Liver (tissue), 3 donors: ENCODE results near the gene ARHGEF26.

Experiments
- GABPA ChIP-seq, 2 donors: IDR thresholded peaks in 1 of 2; conservative IDR thresholded peaks in 1 of 2; 2 replicates each; pipeline ENCODE4 v1.6.1; 2016; ENCODE audit warnings: antibody characterized with exemption in 2 of 2, mild to moderate bottlenecking in 1 of 2, moderate library complexity in 1 of 2
- TF ChIP-seq, protein P1 (sequence below): fragments of 150-350 bp; IDR thresholded peaks from 2 replicates; pipeline ENCODE4 v1.5.1; 2017; ENCODE audit warnings: improper control_type of control experiment, low read depth, low read length; ENCODE audit not compliant: missing input control
- donor health status: healthy.
- donor health status: healthy.

DNA sequence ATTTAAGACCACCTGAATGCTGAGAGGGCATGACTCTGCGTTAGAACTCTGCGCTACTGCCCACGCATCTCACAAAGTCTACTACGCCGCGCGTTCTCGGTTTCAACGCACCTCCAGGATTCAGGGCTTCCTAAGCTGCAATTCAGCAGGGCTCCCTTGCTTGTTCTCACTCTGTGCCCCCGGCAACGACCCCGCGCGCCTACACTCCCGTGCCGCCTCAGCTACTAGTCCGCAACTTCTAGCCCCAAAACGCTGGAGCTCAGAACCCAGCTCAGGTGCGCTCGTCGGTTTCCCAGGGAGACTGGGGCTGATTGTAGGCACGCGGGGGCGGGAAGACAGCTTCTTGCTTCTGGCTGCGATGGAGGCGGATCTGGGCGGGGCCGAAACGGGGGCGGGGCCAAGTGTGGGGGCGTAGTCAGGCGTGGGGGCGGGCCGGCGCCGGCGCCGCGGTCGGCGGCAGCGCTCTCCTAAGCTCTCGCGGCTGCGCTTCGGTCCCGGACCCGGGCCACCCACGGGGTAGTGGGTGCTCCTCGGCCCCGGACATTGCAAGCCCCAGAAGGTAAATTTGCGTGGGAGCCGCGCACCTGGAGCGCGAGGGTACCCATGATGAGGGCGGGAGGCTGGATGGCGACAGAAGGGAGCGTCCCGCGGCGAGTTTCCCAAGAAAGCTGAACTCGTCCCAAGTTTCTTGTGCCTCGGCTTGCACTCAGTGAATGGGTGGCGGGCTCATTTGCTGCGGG, at the start of gene ARHGEF26:
- no peak for TF ChIP-seq GABPA (IDR thresholded peaks at IDR 0.05 in 1 of 2, conservative IDR thresholded peaks at IDR 0.05 in 1 of 2)
- TF ChIP-seq, protein P1, sequence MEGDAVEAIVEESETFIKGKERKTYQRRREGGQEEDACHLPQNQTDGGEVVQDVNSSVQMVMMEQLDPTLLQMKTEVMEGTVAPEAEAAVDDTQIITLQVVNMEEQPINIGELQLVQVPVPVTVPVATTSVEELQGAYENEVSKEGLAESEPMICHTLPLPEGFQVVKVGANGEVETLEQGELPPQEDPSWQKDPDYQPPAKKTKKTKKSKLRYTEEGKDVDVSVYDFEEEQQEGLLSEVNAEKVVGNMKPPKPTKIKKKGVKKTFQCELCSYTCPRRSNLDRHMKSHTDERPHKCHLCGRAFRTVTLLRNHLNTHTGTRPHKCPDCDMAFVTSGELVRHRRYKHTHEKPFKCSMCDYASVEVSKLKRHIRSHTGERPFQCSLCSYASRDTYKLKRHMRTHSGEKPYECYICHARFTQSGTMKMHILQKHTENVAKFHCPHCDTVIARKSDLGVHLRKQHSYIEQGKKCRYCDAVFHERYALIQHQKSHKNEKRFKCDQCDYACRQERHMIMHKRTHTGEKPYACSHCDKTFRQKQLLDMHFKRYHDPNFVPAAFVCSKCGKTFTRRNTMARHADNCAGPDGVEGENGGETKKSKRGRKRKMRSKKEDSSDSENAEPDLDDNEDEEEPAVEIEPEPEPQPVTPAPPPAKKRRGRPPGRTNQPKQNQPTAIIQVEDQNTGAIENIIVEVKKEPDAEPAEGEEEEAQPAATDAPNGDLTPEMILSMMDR, result no peak
